GM19238 (cell line): ENCODE measurements around the gene RCBTB2.
"Not testable (repeated sequence)": the region's sequence is repeated elsewhere in the genome, so short reads cannot be mapped to it uniquely, and the experiment has no call there.

Experiments used
- DNase-seq: peaks from one replicate; pipeline ENCODE4 v3.0.0; 2011; ENCODE audit warnings: low spot score; ENCODE audit not compliant: insufficient read length

RCBTB2 gene

GRCh38 chr13:48494874-48495273, 38.0 kb downstream of the RCBTB2 start:
- no peak for DNase-seq

DNA sequence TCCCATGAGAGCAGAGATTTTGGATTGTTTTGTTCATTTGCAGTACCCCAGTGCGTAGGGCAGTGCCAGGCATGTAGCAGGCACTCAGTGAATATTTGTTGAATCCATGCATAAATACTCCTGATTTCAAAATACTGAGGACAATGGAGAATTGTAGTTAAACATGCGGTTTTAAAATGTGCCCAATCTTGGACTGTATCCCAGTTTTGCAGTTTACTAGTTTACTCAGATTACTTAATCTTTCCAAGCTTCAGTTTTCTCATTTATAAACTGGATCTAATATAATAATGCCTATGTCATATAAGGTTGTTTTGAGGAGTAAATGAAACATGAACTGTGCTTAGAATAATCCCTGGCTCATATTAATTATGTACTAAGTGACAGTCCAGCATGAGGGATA, 39.0 kb downstream of the RCBTB2 start:
- DNase-seq = no peak

DNA sequence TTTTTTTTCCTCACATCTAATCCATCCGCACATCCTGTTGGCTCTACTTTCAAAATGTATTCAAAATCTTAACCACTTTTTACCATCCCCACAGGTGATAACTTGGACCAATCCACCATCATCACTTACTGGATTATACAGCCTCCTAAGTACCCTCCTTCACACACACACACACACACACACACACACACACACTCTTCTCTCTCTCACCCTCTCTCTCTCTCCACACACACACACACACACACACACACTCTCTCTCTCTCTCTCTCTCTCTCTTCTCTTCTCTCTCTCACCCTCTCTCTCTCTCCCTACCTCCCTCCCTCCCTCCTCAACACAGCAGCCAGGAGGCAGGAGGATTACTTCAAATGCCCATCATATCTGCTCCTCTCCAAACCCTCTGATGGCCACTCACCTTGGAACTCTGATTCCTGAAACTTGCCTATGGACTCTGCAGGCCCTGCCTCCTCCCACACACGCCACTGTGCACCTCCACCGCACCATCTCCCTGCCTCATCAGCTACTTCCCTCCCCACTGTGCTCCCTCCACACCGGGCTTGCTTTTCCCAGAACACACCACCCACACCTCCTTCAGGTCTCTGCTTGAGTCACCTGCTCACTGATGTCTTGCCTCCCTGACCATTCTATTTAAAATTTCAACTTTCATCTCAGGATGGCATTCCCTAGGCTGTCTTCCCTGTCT, 39.7 kb downstream of the RCBTB2 start:
- no peak for DNase-seq

DNA sequence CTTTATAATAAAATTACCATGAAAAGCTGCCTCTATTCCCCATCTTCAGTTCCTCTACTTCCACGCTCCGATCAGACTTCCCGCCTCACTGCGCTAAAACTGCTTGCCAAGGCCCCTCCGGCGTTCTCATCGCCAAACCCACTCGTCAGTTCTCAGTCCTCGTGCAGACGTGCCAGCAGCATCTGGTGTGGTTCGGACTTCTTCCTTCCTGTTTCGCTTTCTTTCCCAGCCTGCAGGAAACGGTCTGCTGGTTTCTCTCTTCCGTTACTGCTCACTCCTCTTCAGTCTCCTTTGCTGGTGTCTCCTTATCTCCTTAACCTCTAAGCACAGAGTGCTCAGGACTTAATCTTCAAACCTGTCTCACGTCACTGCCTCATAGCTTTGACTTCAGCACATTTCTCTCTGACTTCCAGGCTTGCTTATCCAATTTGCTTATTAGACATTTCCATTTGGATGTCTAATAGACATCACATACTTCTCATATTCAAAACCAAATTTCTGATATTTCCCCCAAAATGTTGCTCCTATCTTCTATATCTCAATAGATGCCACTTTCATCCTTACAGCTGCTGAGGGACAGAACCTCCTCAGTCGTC, 40.3 kb downstream of the RCBTB2 start:
- DNase-seq = peak; percentile 48

DNA sequence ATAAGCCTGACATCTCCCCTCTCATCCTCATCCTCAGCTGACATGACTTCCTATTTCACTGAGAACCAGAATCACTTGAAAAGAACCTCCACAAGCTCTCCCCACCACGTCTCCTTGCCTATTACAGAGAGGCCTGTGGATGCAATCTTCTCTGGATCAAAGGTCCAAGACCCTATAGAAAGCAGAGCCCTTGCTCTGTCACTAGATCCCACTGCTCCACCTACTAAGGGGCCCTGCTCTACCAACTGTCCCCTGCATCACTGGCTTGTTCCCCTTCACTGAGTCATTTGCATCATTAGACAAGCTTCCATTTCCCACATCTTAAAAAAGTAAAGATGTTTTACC, 40.8 kb downstream of the RCBTB2 start:
- no peak for DNase-seq

DNA sequence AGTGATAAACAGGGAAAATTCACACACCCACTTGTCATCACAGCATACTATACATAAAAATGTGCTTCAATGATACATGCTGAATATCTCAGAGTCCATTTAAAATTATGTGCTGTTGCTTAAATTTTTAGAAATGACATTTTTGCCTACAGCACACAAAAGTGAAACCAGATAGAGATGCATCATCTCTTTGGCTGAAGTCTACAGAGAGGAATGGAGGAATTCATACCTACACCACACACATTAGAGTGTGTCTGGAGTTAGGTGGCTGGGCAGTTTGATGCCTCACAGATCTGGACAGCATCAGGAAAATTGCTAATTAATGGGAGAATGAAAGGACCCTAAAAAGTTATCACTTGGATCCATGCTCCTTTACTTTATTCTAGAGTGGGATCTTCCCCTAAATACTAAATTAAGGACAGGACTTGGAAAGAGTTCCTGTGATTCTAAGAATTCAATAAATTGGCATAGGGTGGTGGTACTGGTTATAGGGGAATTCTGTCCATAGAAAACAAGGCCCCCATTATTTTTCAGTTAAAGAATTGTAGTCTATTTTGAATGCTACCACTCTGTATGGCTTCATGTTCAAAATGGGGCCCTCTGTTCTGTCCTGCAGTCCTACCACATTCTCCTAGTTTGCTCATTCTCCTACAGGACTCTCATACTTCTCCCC, 41.3 kb downstream of the RCBTB2 start:
- no peak for DNase-seq

GRCh38 chr13:48490241-48490640, 42.6 kb downstream of the RCBTB2 start:
- DNase-seq = no peak

DNA sequence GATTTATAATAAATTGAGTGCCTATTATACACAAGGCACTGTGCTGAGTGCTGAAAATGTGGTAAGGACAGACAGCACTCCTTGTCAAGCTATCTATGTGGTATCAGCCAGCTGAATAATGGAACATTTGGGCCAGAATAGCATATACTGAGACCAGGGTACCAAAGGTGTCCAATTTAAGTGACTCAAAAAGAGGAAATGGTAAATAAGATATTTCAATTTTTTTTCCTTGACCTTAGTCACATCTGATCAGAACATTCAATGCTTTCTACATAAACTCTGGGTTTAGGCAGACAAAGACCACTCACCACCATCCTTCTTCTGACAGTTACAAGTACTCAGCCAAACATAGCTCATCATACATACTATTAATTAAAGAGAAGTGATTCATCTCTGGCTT, 43.2 kb downstream of the RCBTB2 start:
- no peak for DNase-seq

DNA sequence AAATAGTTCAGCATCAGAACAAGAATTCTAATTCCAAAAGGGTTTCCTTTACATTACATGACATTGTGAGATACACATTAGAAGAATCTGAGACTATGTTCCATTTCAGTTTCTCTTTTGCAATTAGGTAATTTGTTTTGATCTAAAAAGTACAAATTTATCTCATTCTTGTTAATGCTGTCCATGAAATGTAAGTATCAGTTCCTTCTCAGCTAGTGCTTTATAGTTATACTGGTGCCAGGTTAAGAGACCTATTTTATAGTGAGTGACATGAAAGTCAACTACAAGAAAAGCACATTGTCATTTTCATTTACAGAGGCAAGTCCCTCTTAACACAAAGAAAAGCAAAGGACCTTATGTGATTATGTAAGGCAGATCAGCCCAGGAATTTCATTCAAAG, 43.9 kb downstream of the RCBTB2 start:
- no peak for DNase-seq

GRCh38 chr13:48487968-48488367, 44.9 kb downstream of the RCBTB2 start:
- DNase-seq = no peak

GRCh38 chr13:48486836-48487235, 46.0 kb downstream of the RCBTB2 start:
- no peak for DNase-seq

DNA sequence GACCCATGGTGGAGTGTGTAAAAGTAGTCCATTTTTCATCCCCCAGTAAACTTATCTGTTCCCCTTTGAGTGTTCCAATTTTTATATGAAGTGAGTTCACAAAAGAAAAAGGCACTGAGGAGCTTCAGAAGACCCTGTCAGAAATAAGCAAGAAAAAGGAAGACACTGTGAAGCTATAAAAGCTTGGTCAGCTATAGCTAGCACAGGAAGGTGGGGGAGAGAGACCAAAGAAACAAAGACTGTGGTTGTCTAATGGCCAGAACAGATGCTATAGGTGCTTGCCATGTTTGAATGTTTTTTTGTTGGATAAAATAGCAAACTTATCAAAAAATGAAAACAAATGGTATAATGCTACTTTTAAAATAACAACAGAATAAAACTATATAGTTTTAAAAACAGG, 46.5 kb downstream of the RCBTB2 start:
- no peak for DNase-seq

DNA sequence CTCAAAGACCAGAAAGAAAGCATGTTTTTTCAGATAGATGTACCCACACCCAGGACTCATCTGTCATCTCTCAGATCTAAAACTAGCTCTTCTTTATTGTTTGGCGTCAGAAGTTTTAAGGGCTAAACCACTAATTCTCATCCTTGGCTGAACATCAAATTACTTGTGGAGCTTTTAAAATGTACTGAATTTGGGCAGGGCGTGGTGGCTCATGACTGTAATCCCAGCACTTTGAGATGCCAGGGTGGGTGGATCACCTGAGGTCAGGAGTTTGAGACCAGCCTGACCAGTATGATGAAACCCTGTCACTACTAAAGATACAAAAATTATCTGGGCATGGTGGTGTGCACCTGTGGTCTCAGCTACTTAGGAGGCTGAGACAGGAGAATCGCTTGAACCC, 47.4 kb downstream of the RCBTB2 start:
- no peak for DNase-seq

- no peak for DNase-seq
These were observed 49.3 kb downstream of the RCBTB2 start for GRCh38 chr13:48483575-48483974.

GRCh38 chr13:48478391-48478790, 54.5 kb downstream of the RCBTB2 start:
- DNase-seq = no peak

DNA sequence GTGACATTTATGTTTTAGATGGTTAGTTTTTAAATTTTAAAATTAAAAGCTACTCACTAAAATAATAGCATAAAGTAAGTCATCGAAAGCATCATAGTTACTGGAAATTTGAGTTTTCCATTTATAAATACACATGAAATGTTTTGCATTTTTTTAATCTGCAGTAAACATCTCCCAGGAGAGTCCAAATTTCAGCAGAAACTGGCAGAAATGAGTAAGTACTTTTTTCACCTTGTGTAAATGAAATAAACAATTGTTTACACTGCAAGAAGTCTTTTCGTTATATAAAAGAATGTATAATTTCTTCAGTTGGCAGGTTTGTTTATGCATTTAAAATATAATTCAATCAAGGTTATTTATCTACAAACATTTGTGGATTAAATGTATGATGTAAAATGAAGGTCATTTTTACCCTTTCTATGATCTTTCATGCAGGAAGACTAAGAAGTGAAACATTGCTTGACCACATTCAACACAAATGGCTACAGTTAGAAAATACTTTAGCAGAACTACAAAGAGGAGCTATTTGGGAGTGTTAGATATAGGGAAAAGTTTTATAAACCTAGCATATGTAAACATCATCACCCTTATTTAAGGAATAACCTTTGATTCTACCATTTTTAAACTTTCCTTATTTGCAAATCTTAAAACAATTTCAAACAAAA, 55.6 kb downstream of the RCBTB2 start:
- no peak for DNase-seq

DNA sequence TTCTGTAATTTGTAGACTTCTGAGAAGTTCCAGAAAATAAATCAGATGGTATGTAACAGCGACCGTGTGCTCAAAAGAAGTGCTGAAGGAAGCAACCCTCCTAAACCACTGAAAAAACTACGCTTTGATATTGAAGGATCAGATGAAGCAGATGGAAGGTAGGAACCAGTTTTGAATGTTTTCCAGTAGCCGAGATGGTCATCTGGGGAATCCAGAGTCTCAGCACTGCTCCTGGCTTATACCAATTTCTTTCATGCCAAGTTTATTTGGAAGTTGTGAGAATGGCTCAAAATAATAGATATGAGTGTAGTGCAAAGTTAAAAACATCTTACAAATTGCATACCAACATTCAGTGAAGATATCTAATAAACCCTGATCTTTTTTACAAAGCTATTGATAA, 56.2 kb downstream of the RCBTB2 start:
- DNase-seq = no peak

GRCh38 chr13:48476215-48476614, 56.7 kb downstream of the RCBTB2 start:
- DNase-seq = no peak

DNA sequence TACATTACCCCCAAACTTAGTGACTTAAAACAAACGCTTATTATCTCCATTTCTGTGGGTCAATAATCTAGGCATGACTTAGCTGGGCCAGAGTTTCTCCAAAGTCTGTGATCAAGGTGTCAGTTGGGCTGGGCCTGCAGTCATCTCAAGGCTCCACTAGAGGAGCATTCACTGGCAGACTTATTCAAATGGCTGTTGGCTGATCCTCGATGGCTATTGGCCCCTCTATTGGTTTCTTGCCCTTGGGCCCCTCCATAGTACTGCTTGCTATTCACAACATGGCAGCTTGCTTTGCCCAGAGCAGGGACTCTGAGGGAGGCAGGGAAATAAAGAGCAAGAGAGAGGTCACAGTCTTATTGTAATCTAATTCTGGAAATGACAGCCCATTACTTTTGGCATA, 57.6 kb downstream of the RCBTB2 start:
- no peak for DNase-seq

GRCh38 chr13:48457578-48458242, 75.2 kb downstream of the RCBTB2 start:
- no peak for DNase-seq

DNA sequence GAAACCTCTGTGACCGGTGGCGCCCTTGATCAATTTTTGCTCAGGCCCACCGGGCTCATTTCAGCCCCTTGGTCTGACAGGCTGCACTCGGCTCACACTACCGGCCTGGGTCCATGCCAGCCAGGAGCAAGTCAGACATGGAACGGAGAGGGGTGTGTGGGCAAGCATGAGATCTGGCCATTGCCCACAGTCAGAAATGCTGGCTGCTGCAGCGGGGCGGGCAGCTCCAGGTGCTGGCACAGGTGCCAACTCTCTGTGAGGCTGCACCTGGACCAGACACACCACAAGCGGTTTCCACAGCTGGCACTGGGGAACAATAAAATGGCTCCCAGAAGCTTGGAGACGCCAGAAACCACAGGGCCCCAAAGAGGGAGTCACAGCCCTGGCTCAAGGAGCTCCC, 76.3 kb downstream of the RCBTB2 start:
- no peak for DNase-seq

GRCh38 chr13:48451196-48451595, 81.7 kb downstream of the RCBTB2 start:
- not testable (repeated sequence) for DNase-seq
